GM08714 (cell line): ENCODE measurements around the gene GPR153.
"Not testable (repeated sequence)": the region's sequence is repeated elsewhere in the genome, so short reads cannot be mapped to it uniquely, and the experiment has no call there.

Experiments used
- H3K4me3 ChIP-seq: fragments of 200-500 bp; sonication (Bioruptor generic); 2 replicates; pipeline ENCODE4 v1.5.1; 2014; ENCODE audit warnings: mild to moderate bottlenecking, low read length, inconsistent platforms
- ZNF274 ChIP-seq: IDR thresholded peaks from 2 replicates; pipeline ENCODE4 v1.6.1; 2012; ENCODE audit warnings: mild to moderate bottlenecking, low read depth, low read length

GPR153 gene

GRCh38 chr1:6223617-6224016 lies 37.3 kb downstream of the GPR153 start:
- no peak for TF ChIP-seq ZNF274
- H3K4me3 ChIP-seq, result no peak overlapping the region

GRCh38 chr1:6222636-6223035 lies 38.3 kb downstream of the GPR153 start:
- H3K4me3 ChIP-seq, result no peak overlapping the region
- no peak for TF ChIP-seq ZNF274

GRCh38 chr1:6221210-6221784 lies 39.6 kb downstream of the GPR153 start:
- no peak for TF ChIP-seq ZNF274
- no peak overlapping the region for H3K4me3 ChIP-seq

GRCh38 chr1:6220236-6220635 lies 40.7 kb downstream of the GPR153 start:
- TF ChIP-seq ZNF274, result no peak
- no peak overlapping the region for H3K4me3 ChIP-seq

GRCh38 chr1:6219641-6220040 lies 41.3 kb downstream of the GPR153 start:
- not testable (repeated sequence) for H3K4me3 ChIP-seq

- TF ChIP-seq ZNF274, result no peak
- H3K4me3 ChIP-seq, result no peak overlapping the region
These were observed 42.3 kb downstream of the GPR153 start for GRCh38 chr1:6218375-6219164.

GRCh38 chr1:6212193-6212959 lies 48.5 kb downstream of the GPR153 start:
- no peak overlapping the region for H3K4me3 ChIP-seq
- TF ChIP-seq ZNF274, result no peak

GRCh38 chr1:6211731-6212130 lies 49.2 kb downstream of the GPR153 start:
- TF ChIP-seq ZNF274, result no peak
- H3K4me3 ChIP-seq, result no peak overlapping the region

- no peak for TF ChIP-seq ZNF274
- H3K4me3 ChIP-seq, result no peak overlapping the region
These were observed 50.1 kb downstream of the GPR153 start for GRCh38 chr1:6210591-6211355.

GRCh38 chr1:6209661-6210580 lies 51.0 kb downstream of the GPR153 start:
- no peak for TF ChIP-seq ZNF274
- H3K4me3 ChIP-seq, result no peak overlapping the region

- H3K4me3 ChIP-seq, result no peak overlapping the region; the same call in 1 of the 2 replicates
- no peak for TF ChIP-seq ZNF274
These were observed 51.9 kb downstream of the GPR153 start for GRCh38 chr1:6208723-6209660.

GRCh38 chr1:6207921-6208320 lies 53.0 kb downstream of the GPR153 start:
- no peak overlapping the region for H3K4me3 ChIP-seq
- TF ChIP-seq ZNF274, result no peak
